Dedifferentiated amniotic fluid mesenchymal stem cell (primary cell): ENCODE data around the gene WDR45B.

ENCODE experiments used
- DNase-seq: peaks from one replicate; pipeline ENCODE4 v3.0.0-alpha.2; 2016; ENCODE audit errors: extremely low spot score

Gene WDR45B

GRCh38 chr17:82677353-82677925 lies 29.2 kb upstream of the WDR45B start:
- DNase-seq: no peak

GRCh38 chr17:82675476-82676245 lies 27.4 kb upstream of the WDR45B start:
- DNase-seq: no peak

GRCh38 chr17:82674656-82675475 lies 26.6 kb upstream of the WDR45B start:
- DNase-seq: no peak

- DNase-seq: no peak
Measured at GRCh38 chr17:82670661-82671450, 22.6 kb upstream of the WDR45B start.

GRCh38 chr17:82668631-82669099 lies 20.4 kb upstream of the WDR45B start:
- DNase-seq: no peak

- no peak for DNase-seq
Measured at GRCh38 chr17:82668024-82668630, 19.9 kb upstream of the WDR45B start.

GRCh38 chr17:82667668-82668000 lies 19.4 kb upstream of the WDR45B start:
- no peak for DNase-seq

GRCh38 chr17:82666931-82667667 lies 18.9 kb upstream of the WDR45B start:
- DNase-seq: no peak

GRCh38 chr17:82665891-82666290 lies 17.6 kb upstream of the WDR45B start:
- no peak for DNase-seq

GRCh38 chr17:82665217-82665616 lies 17.0 kb upstream of the WDR45B start:
- DNase-seq: no peak

- DNase-seq: no peak
Measured at GRCh38 chr17:82664701-82665182, 16.5 kb upstream of the WDR45B start.

GRCh38 chr17:82664276-82664575 lies 16.0 kb upstream of the WDR45B start:
- no peak for DNase-seq

GRCh38 chr17:82663381-82664275 lies 15.4 kb upstream of the WDR45B start:
- no peak for DNase-seq

- no peak for DNase-seq
Measured at GRCh38 chr17:82662711-82663261, 14.5 kb upstream of the WDR45B start.

- DNase-seq: no peak
Measured at GRCh38 chr17:82661717-82662683, 13.8 kb upstream of the WDR45B start.

- DNase-seq: no peak
Measured at GRCh38 chr17:82659886-82660285, 11.6 kb upstream of the WDR45B start.

GRCh38 chr17:82658796-82659452 lies 10.7 kb upstream of the WDR45B start:
- no peak for DNase-seq

- DNase-seq: no peak
Measured at GRCh38 chr17:82658331-82658730, 10.1 kb upstream of the WDR45B start.
